GM12878 (cell line): ENCODE results near the gene TMEM208. TPM values are rescaled to one million over a fixed set of nuclear protein-coding genes. Genes with fewer than 3 reads are reported as not detected.

Source experiments
- ATAC-seq: fragments of 200-7000 bp; cut with Tn5 transposase; 3 replicates; pipeline ENCODE4 v1.9.1; 2020; ENCODE audit warnings: mild to moderate bottlenecking, moderate library complexity
- BruUV-seq: library from RNA; stranded (reverse); fragments of 400-500 nt; replicated peaks from 2 replicates; lab custom pipeline; 2021; lab: Mats Ljungman, UMichigan
- CTCF ChIA-PET: fragments of 300-600 bp; sonication (Branson Sonifier 250); formaldehyde crosslinking; extraction: SDS; loops from one replicate; lab custom pipeline; 2021; ENCODE audit warnings: inconsistent platforms; lab: Yijun Ruan, JAX
- POLR2A ChIA-PET: fragments of 350-600 bp; formaldehyde crosslinking; extraction: SDS; loops from one replicate; lab custom pipeline; 2021; ENCODE audit warnings: inconsistent platforms; lab: Charles Lee
- RAD21 ChIA-PET: fragments of 300-600 bp; sonication (Branson Sonifier 250); formaldehyde crosslinking; loops from one replicate; lab custom pipeline; 2023; ENCODE audit warnings: antibody characterized with exemption; ENCODE audit not compliant: unreplicated experiment; lab: Charles Lee
- SMC1A ChIA-PET: fragments of 300-600 bp; sonication (Branson Sonifier 250); formaldehyde crosslinking; loops from one replicate; lab custom pipeline; 2023; ENCODE audit not compliant: unreplicated experiment, uncharacterized antibody; lab: Charles Lee
- DNase-seq: peaks from one replicate; pipeline ENCODE4 v3.0.0-alpha.2; 2011; ENCODE audit warnings: low read depth, low spot score
- FAIRE-seq: peaks from 3 replicates; lab custom pipeline; 2011; peaks lifted over from hg19 to GRCh38; lab: Jason Lieb, UNC
- H2AFZ ChIP-seq: 2 replicates; pipeline ENCODE4 v1.6.0; 2011; ENCODE audit warnings: low read depth, low read length, control low read depth; ENCODE audit not compliant: control insufficient read depth
- H3K27ac ChIP-seq: 2 replicates; pipeline ENCODE4 v1.5.1; 2011; ENCODE audit warnings: control low read depth; ENCODE audit not compliant: control insufficient read depth, insufficient read depth
- H3K27me3 ChIP-seq, 2 experiments: replicated peaks in 1 of 2; 2 replicates each; pipeline versions ENCODE4 v1.6.0 to v1.6.1; 2011; ENCODE audit warnings: low read length in 1 of 2; ENCODE audit not compliant: control insufficient read depth in 2 of 2, insufficient read depth in 2 of 2
- H3K36me3 ChIP-seq, 2 experiments: 2 replicates each; pipeline ENCODE4 v1.5.1; 2011; ENCODE audit warnings: low read length in 1 of 2; ENCODE audit not compliant: control insufficient read depth in 2 of 2, insufficient read depth in 2 of 2
- H3K4me1 ChIP-seq: 2 replicates; pipeline ENCODE4 v1.6.1; 2011; ENCODE audit warnings: mild to moderate bottlenecking, low read length, moderate library complexity, mixed read lengths; ENCODE audit not compliant: control insufficient read depth, insufficient read depth
- H3K4me2 ChIP-seq: 2 replicates; pipeline ENCODE4 v1.6.0; 2011; ENCODE audit warnings: control low read depth; ENCODE audit not compliant: control insufficient read depth, insufficient read depth
- H3K4me3 ChIP-seq: fragments of 200-600 bp; sonication (generic); 2 replicates; pipeline ENCODE4 v1.5.1; 2016
- H3K79me2 ChIP-seq: 2 replicates; pipeline ENCODE4 v1.6.0; 2011; ENCODE audit warnings: low read length; ENCODE audit not compliant: control insufficient read depth, insufficient read depth
- H3K9ac ChIP-seq: 2 replicates; pipeline ENCODE4 v1.8.0; 2011; ENCODE audit warnings: low read length, control low read depth, mixed read lengths; ENCODE audit not compliant: control insufficient read depth, insufficient read depth
- H3K9me3 ChIP-seq: replicated peaks from 3 replicates; pipeline ENCODE4 v1.5.1; 2011; ENCODE audit warnings: mild to moderate bottlenecking, low read length; ENCODE audit not compliant: control insufficient read depth, insufficient read depth
- H4K20me1 ChIP-seq: 2 replicates; pipeline ENCODE4 v1.6.0; 2011; ENCODE audit not compliant: control insufficient read depth, insufficient read depth
- GATAD2B ChIP-seq: fragments of 450-650 bp; conservative IDR thresholded peaks from 2 replicates; pipeline ENCODE4 v1.6.1; 2017; ENCODE audit warnings: low read depth, mild to moderate bottlenecking, moderate library complexity
- IKZF2 ChIP-seq, 2 experiments: fragments of 450-650 bp; IDR thresholded peaks; 2 replicates each; pipeline ENCODE4 v1.6.1; 2017; ENCODE audit warnings: mild to moderate bottlenecking in 2 of 2, moderate library complexity in 2 of 2
- POU2F2 ChIP-seq: IDR thresholded peaks from 3 replicates; pipeline ENCODE4 v1.6.1; 2011; ENCODE audit warnings: low read depth, mild to moderate bottlenecking, low read length, borderline replicate concordance
- SIN3A ChIP-seq: IDR thresholded peaks from 2 replicates; pipeline ENCODE4 v1.6.1; 2012; ENCODE audit warnings: low read depth, low read length, improper control_type of control experiment
- SMARCA5 ChIP-seq: fragments of 450-650 bp; IDR thresholded peaks from 2 replicates; pipeline ENCODE4 v1.6.1; 2017; ENCODE audit warnings: mild to moderate bottlenecking
- TCF3 ChIP-seq: IDR thresholded peaks from 2 replicates; pipeline ENCODE4 v1.6.1; 2012; ENCODE audit warnings: low read depth, mild to moderate bottlenecking, low read length, borderline replicate concordance; ENCODE audit not compliant: insufficient read depth
- TCF7 ChIP-seq: IDR thresholded peaks from 2 replicates; pipeline ENCODE4 v1.6.1; 2014; ENCODE audit warnings: antibody characterized with exemption, borderline replicate concordance
- ZNF24 ChIP-seq: fragments of 450-650 bp; IDR thresholded peaks from 2 replicates; pipeline ENCODE4 v1.6.1; 2017; ENCODE audit warnings: antibody characterized with exemption, mild to moderate bottlenecking
- ZNF384 ChIP-seq: IDR thresholded peaks from 2 replicates; pipeline ENCODE4 v1.6.1; 2012; ENCODE audit warnings: low read depth, mild to moderate bottlenecking, low read length, improper control_type of control experiment, borderline replicate concordance
- WGBS: methylation state at CpG from one replicate; pipeline ENCODE4 v1.1.6; 2016; ENCODE audit warnings: low lambda C conversion rate; ENCODE audit not compliant: insufficient replicate concordance, insufficient coverage; ENCODE audit errors: missing lambda C conversion rate; 5-methylcytosine and 5-hydroxymethylcytosine counted together
- in situ Hi-C: fragments of 300-500 bp; cut with MboI; formaldehyde crosslinking; loops from 9 replicates; pipeline ENCODE4 v1.14.3; 2018; ENCODE audit warnings: mixed read lengths
- intact Hi-C: fragments of 100-400 bp; cut with micrococcal nuclease; formaldehyde crosslinking; loops from one replicate; pipeline ENCODE4 v1.14.2; 2022; ENCODE audit not compliant: unreplicated experiment
- polyA plus RNA-seq, 11 experiments: library from polyadenylated mRNA; depleted of rRNA in 4 of 11; unstranded in 6 of 11; stranded (reverse) in 5 of 11; fragments of >200 nt; fragmentation: Nextera tagmentation in 4 of 11; fragmentation: Illumina TruSeq in 1 of 11; extraction: Ambion mirVana in 4 of 11; extraction: Trizol in 1 of 11; gene quantifications; 1 replicate in 1 of 11; 2 replicates in 10 of 11; pipeline versions ENCODE4 v1.2.1 to v1.2.3, GENCODE V29; 2011 to 2016; ENCODE audit warnings: inconsistent platforms in 2 of 11, missing spikeins in 2 of 11, low read depth in 1 of 11
- total RNA-seq, 4 experiments: library from RNA; depleted of rRNA in 3 of 4; stranded (reverse); fragments of >200 nt in 3 of 4; fragmentation: Illumina TruSeq in 1 of 4; extraction: Trizol in 1 of 4; gene quantifications; 2 replicates each; pipeline versions ENCODE4 v1.2.1 to v1.2.3, GENCODE V29; 2013 to 2021
- TF ChIP-seq, protein P1 (sequence below): fragments of 450-650 bp; IDR thresholded peaks from 2 replicates; pipeline ENCODE4 v1.6.1; 2017; ENCODE audit warnings: mild to moderate bottlenecking, moderate library complexity
- TF ChIP-seq, protein P2 (sequence below): fragments of 450-650 bp; conservative IDR thresholded peaks from 2 replicates; pipeline ENCODE4 v1.6.1; 2017; ENCODE audit warnings: mild to moderate bottlenecking, moderate library complexity

Gene TMEM208
- total and polyA plus RNA-seq, 10 of the 15 experiments (the other 5 are each of a cell fraction or from before 2014, with no cell fraction given) = 34.1 to 244 (median 54.1) TPM

DNA sequence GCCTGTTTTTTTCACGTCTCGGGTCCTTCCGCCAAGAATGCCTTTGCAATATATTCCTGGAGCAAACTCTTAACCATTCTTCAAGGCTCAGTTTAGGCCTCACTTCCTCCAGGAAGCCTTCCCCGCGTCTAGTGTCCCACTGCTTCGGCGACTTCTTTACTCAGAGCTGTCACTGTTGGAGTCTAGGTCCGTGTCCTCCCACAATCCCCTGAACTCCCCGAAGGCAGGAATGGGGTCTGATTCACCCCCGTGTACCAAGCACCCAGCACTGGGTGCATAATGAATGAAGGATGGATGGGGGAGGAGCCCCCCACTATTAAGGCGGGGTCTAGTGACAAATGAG is 43.7 kb upstream of the TMEM208 start:
- H3K9ac ChIP-seq = peak overlapping the region; percentile 59
- CTCF ChIA-PET = interaction anchor here (1.0 to 3.2 kb wide), 7 partner anchors 13 to 224 kb away, joined by 3 to 28 read pairs (median 3); partner anchors contain the start of genes FBXL8, NOL3 and TRADD
- WGBS = 0% methylated on average over 11 of the region's 11 CpGs
- H3K4me3 ChIP-seq = peak overlapping the region; percentile 76
- H2AFZ ChIP-seq = peak overlapping the region; percentile 83
- FAIRE-seq (no peak), DNase-seq (no peak), ATAC-seq (no peak)
- H3K27me3 ChIP-seq = peaks cover 0 to 3% of the 10 kb centered on the region in 2 experiments; a peak in 2 of 4 replicates
- no peak for TF ChIP-seq IKZF2 (IDR thresholded peaks at IDR 0.05)
- TF ChIP-seq SMARCA5 = peak; percentile 42; the same call in 1 of the 2 replicates
- no peak for TF ChIP-seq ZNF384
- no peak for TF ChIP-seq GATAD2B
- TF ChIP-seq TCF3 = no peak
- peak; percentile 45; the same call in 1 of the 3 replicates for TF ChIP-seq POU2F2
- TF ChIP-seq, protein P1, sequence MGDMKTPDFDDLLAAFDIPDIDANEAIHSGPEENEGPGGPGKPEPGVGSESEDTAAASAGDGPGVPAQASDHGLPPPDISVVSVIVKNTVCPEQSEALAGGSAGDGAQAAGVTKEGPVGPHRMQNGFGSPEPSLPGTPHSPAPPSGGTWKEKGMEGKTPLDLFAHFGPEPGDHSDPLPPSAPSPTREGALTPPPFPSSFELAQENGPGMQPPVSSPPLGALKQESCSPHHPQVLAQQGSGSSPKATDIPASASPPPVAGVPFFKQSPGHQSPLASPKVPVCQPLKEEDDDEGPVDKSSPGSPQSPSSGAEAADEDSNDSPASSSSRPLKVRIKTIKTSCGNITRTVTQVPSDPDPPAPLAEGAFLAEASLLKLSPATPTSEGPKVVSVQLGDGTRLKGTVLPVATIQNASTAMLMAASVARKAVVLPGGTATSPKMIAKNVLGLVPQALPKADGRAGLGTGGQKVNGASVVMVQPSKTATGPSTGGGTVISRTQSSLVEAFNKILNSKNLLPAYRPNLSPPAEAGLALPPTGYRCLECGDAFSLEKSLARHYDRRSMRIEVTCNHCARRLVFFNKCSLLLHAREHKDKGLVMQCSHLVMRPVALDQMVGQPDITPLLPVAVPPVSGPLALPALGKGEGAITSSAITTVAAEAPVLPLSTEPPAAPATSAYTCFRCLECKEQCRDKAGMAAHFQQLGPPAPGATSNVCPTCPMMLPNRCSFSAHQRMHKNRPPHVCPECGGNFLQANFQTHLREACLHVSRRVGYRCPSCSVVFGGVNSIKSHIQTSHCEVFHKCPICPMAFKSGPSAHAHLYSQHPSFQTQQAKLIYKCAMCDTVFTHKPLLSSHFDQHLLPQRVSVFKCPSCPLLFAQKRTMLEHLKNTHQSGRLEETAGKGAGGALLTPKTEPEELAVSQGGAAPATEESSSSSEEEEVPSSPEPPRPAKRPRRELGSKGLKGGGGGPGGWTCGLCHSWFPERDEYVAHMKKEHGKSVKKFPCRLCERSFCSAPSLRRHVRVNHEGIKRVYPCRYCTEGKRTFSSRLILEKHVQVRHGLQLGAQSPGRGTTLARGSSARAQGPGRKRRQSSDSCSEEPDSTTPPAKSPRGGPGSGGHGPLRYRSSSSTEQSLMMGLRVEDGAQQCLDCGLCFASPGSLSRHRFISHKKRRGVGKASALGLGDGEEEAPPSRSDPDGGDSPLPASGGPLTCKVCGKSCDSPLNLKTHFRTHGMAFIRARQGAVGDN = no peak
- TF ChIP-seq, protein P2, sequence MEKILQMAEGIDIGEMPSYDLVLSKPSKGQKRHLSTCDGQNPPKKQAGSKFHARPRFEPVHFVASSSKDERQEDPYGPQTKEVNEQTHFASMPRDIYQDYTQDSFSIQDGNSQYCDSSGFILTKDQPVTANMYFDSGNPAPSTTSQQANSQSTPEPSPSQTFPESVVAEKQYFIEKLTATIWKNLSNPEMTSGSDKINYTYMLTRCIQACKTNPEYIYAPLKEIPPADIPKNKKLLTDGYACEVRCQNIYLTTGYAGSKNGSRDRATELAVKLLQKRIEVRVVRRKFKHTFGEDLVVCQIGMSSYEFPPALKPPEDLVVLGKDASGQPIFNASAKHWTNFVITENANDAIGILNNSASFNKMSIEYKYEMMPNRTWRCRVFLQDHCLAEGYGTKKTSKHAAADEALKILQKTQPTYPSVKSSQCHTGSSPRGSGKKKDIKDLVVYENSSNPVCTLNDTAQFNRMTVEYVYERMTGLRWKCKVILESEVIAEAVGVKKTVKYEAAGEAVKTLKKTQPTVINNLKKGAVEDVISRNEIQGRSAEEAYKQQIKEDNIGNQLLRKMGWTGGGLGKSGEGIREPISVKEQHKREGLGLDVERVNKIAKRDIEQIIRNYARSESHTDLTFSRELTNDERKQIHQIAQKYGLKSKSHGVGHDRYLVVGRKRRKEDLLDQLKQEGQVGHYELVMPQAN = peak; percentile 59; the same call in 1 of the 2 replicates
- 0 out of 2 replicates have a peak, but pooled peaks have one; percentile 2 for TF ChIP-seq SIN3A
- peak; percentile 82; the same call in 1 of the 2 replicates for TF ChIP-seq ZNF24
- TF ChIP-seq TCF7 = no peak
- H3K36me3 ChIP-seq = no peaks in the 10 kb centered on the region
- POLR2A ChIA-PET = interaction anchor here (0.5 to 1.6 kb wide), 4 partner anchors 20 to 90 kb away, joined by 3 to 5 read pairs (median 4); partner anchors contain the start of gene FHOD1
- BruUV-seq = no TSS peak
- H3K4me1 ChIP-seq = peaks cover 6% of the 10 kb centered on the region
- RAD21 ChIA-PET = interaction anchor here (0.6 to 2.0 kb wide), 5 partner anchors 22 to 176 kb away, joined by 3 to 6 read pairs (median 3); no protein-coding TSS in a partner anchor
- SMC1A ChIA-PET = interaction anchor here (0.8 to 1.2 kb wide), 4 partner anchors 10 to 165 kb away, joined by 3 to 4 read pairs (median 4); partner anchors contain the start of gene B3GNT9
- H4K20me1 ChIP-seq = no peaks in the 10 kb centered on the region; the same call in 1 of the 2 replicates
- intact Hi-C loops (no loop called here), in situ Hi-C loops (no loop called here)
- H3K79me2 ChIP-seq = peaks cover 5% of the 10 kb centered on the region
- H3K4me2 ChIP-seq = peak overlapping the region; percentile 84
- H3K9me3 ChIP-seq = no peaks in the 10 kb centered on the region
- peak overlapping the region; percentile 84 for H3K27ac ChIP-seq
